ENCODE measurements around the gene FBRSL1.

The FBRSL1 gene

DNA sequence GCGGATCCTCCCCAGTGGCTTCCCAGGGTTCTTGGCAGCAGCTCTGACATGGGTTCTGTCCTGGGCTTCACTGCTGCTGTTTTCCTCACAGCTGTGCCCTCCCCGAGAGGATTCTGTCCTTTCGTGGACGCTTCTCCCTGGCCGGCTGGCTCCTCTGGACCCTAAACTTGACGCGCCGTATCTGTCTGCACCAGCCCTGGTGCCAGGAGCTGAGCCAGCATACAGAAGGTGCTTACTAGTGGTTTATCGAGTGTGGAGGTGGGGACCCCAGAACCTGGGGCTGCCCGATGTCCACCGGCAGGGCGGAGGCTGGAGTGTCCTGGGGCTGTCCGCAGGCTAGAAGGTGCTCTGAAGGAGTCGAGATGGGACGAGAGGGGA, 17.2 kb downstream of the FBRSL1 start:
- no peak for DNase-seq
- TF ChIP-seq POLR2A (IDR thresholded peaks at IDR 0.05; ENCODE audit: low read length): no peak
- TF ChIP-seq GATA1 (IDR thresholded peaks at IDR 0.05; ENCODE audit: low read depth, low read length): no peak

DNA sequence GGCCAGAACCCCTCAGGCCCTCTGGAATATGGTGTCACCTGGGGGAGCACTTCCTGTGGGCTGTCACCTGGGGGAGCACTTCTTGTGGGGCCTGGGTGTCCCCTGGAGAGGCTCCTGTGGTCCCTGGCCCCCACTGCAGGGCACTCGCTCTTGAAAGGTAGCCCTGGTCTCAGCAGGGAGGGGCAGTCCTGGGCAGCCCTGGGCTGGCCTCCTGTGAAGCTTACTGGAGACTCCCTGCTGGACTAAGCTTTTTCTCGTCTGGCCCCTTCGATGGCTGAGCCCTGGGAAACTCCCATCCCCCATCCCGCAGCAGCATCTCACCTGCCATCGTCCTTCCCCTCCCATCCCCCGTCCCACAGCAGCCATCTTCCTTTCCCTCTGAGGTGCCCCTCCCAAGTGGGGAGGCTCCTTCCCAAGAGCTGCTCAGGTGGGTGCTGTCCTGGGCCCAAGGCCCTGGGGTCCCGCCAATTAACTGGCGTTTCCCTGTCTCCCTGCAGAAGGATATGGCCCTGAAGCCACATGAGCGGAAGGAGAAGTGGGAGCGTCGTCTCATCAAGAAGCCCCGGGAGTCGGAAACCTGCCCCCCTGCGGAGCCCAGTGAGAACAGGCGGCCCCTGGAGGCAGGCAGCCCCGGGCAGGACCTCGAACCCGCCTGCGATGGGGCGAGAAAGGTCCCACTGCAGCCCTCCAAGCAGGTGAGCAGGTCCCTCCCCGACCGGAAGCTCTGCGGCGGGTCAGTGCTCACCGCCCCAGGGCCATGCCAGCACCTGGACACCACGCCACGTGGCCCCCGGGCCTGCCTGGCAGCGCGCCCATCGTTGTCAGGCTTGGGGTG, 17.9 kb downstream of the FBRSL1 start:
- TF ChIP-seq GATA1 (IDR thresholded peaks at IDR 0.05; ENCODE audit: low read depth, low read length) (no peak), POLR2A (IDR thresholded peaks at IDR 0.05; ENCODE audit: low read length) (no peak)
- DNase-seq: no peak

DNA sequence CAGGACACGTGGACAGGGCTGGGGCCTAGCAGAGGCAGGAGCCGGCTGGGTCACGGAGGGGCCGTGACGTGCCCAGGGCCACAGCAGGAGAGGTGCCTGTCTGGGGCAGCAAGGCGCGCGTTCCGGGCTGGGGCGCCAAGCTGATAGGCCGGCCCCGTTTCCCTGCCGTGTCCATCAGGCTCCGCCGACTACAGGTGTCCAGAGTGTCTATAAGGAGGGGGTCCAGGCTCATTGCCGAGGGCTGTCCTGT, 18.5 kb downstream of the FBRSL1 start:
- TF ChIP-seq POLR2A (IDR thresholded peaks at IDR 0.05; ENCODE audit: low read length): no peak
- TF ChIP-seq GATA1 (IDR thresholded peaks at IDR 0.05; ENCODE audit: low read depth, low read length): no peak
- no peak for DNase-seq

DNA sequence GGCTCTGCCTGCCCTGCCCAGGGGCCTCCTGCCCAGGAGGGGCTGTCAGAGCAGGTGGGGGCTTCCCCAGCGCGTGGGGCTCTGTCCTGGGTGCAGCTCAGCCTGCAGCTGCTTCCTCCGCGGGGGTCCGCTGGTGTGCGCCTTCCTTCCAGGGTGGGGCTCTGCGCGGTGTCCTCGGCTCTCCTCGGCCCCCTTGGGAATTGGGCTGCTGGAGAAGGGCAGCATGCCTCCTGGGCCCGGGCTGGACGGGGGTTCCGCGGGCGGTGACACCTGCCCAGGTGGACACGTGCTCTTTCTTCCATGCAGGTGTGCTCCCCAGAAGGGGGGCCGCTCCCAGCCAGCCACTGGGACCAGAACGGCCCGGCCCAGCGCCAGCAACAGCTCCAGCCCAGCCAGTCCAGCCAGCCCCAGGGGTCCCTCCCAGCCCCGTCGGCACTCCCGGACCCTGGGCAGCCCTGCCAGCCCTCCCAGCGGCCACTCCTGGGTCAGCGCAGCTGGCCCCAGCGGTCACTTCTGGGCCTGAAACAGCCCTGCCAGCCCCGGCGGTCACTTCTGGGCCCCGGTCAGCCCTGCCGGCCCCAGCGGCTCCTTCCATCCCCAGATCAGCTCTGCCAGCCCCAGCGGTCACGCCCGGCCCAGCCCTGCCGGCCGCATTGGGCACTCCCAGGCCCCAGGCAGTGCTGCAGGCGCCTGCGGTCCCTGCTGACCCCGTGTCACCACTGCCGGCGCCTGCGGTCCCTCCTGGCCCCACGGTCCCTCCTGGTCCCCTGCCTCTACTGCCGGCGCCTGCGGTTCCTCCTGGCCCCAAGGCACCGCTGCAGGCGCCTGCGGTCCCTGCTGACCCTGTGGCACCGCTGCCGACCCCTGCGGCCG, 19.1 kb downstream of the FBRSL1 start:
- no peak for DNase-seq

DNA sequence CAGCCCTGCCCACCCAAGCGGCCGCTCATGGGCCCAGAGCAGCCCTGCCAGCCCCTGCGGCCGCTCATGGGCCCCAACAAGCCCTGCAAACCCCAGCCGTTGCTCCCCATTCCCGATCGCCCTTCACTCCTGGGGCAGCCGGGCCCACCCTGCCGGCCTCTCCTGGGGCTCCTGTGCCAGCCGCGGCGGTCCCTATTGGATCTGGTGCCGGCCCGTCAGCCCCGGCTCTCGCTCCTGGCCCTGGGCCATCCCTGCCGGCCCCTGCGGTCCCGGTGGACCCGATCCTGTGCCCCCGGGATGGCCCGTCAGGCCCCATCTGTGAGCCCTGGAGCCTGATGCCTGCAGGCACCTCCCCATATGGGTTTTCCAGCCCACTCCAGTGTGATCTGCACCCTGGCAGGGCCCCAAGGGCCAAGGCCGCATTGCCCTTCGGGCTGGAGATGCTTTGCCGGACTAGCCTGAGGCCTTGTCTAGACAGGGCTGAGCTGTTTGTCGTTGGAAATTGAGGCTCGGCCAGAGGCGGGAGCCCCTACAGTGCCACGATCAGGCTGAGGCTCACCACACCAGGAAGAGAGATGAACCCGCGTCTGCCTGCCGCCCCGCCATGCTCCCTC, 20.3 kb downstream of the FBRSL1 start:
- TF ChIP-seq POLR2A (IDR thresholded peaks at IDR 0.05; ENCODE audit: low read length) (no peak), GATA1 (IDR thresholded peaks at IDR 0.05; ENCODE audit: low read depth, low read length) (no peak)
- no peak for DNase-seq

More for the DNA sequence above, 19.1 kb downstream of the FBRSL1 start:
- TF ChIP-seq POLR2A (IDR thresholded peaks at IDR 0.05; ENCODE audit: low read length) (no peak), GATA1 (IDR thresholded peaks at IDR 0.05; ENCODE audit: low read depth, low read length) (no peak)

DNA sequence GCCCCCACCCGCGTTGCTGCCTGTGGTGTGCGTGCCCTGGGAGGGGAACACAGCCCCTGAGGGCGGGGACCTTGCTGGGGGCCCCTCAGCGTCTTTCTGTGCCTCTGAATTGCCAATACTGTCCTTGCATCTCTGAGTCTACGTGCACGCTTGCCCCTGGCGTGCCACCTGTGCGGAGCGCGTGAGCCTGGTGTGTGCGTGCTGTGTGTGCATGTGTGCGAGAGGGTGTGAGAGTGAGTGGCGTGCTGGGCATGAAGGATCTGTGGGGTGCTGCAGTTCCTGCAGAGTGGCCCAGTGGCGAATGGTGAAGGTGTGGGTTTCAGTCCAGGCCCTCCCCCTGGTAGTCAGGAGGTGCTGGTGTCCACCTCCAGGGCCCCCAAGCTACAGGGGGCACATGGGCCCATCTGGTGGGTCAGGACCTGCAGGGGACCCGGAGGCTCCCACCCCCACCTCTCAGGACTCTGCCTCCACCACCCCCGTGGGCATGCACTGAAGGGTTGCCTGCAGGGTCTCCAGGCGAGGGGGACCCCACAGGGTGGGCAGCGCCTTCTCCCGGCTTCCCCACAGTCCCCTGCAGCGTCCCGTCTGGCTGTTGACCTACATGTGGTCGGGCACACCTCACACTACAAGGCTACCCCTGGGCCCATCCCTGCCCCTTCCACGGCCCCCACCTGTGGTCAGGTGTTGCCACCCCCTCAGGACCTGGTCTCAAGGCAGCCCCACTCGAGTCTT, 21.0 kb downstream of the FBRSL1 start:
- TF ChIP-seq GATA1 (IDR thresholded peaks at IDR 0.05; ENCODE audit: low read depth, low read length): no peak
- no peak for TF ChIP-seq POLR2A (IDR thresholded peaks at IDR 0.05; ENCODE audit: low read length)
- no peak for DNase-seq

DNA sequence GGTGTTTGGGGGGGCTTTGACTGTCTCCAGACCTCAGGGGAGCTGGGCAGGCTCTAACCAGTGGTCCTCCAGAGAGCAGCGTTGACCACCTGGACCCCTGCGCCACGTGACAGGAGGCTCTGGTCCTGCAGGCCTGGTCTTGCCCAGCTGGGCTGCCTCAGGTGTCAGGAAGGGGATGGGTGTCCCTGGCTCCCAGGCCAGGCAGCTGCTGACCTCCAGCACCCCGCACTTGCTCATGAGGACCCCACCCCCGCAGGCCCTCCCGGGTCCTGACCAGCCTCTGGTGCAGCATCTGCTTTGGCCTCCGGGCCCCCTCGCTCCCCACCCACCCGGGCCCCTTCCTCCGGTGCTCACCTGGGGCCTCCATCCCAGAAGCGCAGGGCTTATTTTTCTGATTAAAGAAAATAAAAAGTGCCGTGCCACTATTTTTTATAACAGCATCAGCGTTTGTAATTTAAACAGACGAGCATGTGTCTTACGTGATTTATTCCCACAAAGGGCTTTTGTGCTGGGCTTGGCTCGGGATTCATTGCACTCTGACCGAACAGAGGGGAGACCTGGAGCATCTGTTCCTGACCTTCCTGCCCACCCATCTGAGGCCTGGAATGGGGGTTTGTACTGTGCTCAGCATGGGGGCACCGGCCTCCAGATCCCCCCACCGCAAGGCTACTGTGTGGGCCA, 21.7 kb downstream of the FBRSL1 start:
- DNase-seq: no peak
- TF ChIP-seq POLR2A (IDR thresholded peaks at IDR 0.05; ENCODE audit: low read length) (no peak), GATA1 (IDR thresholded peaks at IDR 0.05; ENCODE audit: low read depth, low read length) (no peak)

DNA sequence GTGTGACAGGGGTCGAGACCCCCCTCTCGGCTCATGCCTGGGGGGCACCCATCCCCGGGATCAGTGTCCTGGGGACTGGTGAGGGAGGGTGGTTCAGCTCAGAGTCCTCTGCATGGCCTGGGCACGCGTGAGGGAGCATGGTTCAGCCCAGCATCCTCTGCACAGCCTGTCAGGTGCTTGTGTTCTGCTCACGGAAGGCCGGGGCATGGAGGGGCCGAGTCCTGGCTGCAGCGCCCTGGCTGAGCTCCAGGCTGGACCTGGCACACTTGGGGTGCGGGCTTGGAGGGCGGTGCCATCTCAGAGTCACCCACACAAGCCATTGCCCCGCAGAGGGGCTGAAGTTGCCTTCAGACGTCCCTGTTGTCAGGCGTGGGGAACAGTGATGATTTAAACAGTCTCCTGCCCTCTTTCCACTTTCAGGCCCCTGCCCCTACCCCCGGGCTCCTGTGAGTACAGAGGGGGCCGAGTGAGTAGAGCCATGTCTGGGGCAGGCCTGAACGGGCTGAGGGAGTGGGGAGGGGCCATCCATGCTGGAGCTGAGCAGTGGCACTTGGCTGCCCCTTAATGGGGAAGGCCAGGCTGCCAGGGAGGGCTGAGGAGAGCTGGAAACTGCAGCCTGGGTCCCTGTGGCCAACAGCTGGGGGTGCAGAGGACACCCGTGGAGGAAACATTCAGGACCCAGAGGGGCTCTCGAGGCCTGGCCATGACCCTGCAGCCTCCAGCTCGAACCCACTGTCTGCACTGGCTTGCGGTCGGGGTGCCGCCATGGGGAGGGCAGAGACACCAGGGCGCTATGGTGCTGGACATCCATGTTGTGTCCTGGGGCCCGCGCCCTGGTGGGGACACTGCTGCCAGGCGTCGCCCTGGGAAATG, 22.5 kb downstream of the FBRSL1 start:
- TF ChIP-seq POLR2A (IDR thresholded peaks at IDR 0.05; ENCODE audit: low read length) (no peak), GATA1 (IDR thresholded peaks at IDR 0.05; ENCODE audit: low read depth, low read length) (no peak)
- no peak for DNase-seq

DNA sequence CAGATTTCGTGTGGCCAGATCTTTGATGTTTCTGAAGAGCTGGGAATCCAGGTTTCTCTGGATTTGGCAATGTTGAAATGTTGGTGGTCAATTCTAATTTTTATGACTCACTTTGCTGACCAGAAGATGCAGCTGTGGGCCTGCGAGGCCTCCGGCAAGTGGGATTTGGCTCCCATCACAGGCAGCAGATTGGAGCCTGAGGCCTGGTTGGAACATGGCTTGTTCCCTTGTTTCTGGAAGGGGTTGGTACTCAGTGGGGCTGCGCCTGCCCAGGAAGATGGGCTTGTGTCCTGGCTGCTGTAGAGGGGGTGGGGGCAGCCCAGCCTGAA, 23.1 kb downstream of the FBRSL1 start:
- DNase-seq: no peak
- no peak for TF ChIP-seq GATA1 (IDR thresholded peaks at IDR 0.05; ENCODE audit: low read depth, low read length)
- TF ChIP-seq POLR2A (IDR thresholded peaks at IDR 0.05; ENCODE audit: low read length): no peak

DNA sequence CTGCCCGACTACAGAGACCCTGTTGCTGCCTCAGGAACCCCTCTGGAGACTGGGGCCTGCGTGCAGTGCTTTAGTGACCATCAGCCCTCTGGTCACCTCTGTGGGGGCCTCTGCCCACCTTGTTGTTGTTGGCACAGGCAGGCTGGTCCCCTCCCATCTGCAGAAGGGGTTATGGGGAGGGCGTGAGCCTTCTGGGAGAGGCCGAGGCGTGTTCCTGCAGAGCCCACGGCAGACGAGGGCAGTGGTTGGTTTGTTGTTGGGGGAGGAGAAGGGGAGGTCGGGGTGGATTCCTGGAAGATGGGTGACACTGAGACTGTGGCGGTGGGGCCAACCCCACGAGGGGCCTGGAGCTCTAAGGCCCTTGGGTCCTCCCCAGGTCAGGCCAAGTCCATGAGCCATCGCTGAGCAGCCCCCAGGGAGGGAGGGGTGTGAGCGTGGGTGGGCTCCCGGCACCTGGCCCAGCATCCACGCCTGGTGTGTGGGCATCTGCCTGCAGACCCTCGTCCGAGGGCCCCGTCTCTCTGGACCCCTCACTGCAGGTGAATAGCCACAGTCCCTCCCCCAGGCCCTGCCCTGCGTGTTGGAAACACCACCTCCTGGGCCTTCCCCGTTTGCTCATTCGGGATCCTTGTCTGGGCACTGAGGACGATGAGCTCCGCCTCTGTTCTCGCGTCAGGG, 23.6 kb downstream of the FBRSL1 start:
- no peak for DNase-seq
- TF ChIP-seq GATA1 (IDR thresholded peaks at IDR 0.05; ENCODE audit: low read depth, low read length) (no peak), POLR2A (IDR thresholded peaks at IDR 0.05; ENCODE audit: low read length) (no peak)

DNA sequence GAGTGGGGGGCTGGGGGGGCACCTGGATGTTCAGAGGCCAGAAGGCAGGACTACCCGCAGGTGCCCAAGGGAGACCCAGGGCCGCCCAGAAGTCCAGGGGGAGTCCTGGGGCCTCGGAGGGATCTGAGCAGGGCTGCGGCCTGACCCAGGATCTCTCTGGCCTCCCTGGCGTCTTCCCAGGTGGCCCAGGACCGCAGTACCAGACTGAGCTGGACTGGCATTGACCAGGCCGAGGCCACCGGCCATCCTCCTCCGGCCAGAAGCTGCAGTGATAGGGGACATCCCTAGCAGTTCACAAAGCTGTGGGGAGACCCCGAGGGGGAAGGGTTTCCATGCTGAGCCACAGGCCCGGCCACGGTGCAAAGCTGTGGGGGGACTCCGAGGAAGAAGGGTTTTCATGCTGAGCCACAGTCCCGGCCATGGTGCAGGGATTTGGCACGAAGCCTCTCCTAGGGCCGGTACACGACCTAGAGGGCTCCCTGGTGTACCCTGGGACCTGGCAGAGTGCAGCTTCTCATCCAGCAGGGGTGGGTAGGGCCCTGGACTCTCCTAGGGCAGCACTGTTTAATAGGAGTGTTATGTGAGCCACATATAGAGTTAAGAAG, 24.4 kb downstream of the FBRSL1 start:
- DNase-seq: no peak
- no peak for TF ChIP-seq GATA1 (IDR thresholded peaks at IDR 0.05; ENCODE audit: low read depth, low read length)
- no peak for TF ChIP-seq POLR2A (IDR thresholded peaks at IDR 0.05; ENCODE audit: low read length)

DNA sequence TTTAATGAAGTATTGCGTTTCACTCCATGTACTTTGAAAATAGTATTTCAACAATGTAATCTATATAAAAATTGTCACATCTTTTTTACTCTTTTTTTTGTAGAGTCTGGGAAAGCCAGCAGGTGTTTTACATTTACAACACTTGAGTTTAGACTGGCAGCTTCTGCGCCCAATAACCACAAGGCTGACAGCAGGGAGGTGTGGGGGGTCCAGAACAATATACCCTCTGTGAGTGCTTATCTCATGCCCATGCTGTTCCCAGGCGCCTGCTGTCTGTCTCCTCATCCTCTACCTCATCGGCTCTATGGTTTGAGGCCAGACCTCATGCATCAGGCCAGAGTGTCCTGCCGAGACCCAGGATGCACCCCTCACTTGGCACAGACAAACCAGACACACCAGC, 24.9 kb downstream of the FBRSL1 start:
- no peak for DNase-seq
- TF ChIP-seq POLR2A (IDR thresholded peaks at IDR 0.05; ENCODE audit: low read length) (no peak), GATA1 (IDR thresholded peaks at IDR 0.05; ENCODE audit: low read depth, low read length) (no peak)

All from erythroblast (primary cell).